GM12873 (cell line): ENCODE measurements around the gene RHAG.

Experiments used
- TF ChIP-seq, protein P1 (sequence below): IDR thresholded peaks from 2 replicates; pipeline ENCODE4 v1.5.1; 2012; ENCODE audit warnings: low read depth, mild to moderate bottlenecking, moderate library complexity, low read length, control low read depth; ENCODE audit not compliant: insufficient read depth; ENCODE audit errors: missing control alignments

Gene RHAG

GRCh38 chr6:49662892-49663261 is 26.2 kb upstream of the RHAG start:
- TF ChIP-seq, protein P1, sequence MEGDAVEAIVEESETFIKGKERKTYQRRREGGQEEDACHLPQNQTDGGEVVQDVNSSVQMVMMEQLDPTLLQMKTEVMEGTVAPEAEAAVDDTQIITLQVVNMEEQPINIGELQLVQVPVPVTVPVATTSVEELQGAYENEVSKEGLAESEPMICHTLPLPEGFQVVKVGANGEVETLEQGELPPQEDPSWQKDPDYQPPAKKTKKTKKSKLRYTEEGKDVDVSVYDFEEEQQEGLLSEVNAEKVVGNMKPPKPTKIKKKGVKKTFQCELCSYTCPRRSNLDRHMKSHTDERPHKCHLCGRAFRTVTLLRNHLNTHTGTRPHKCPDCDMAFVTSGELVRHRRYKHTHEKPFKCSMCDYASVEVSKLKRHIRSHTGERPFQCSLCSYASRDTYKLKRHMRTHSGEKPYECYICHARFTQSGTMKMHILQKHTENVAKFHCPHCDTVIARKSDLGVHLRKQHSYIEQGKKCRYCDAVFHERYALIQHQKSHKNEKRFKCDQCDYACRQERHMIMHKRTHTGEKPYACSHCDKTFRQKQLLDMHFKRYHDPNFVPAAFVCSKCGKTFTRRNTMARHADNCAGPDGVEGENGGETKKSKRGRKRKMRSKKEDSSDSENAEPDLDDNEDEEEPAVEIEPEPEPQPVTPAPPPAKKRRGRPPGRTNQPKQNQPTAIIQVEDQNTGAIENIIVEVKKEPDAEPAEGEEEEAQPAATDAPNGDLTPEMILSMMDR, result no peak

- TF ChIP-seq, protein P1, result no peak
Measured at GRCh38 chr6:49662231-49662891, 25.7 kb upstream of the RHAG start.

GRCh38 chr6:49653942-49654341 is 17.3 kb upstream of the RHAG start:
- TF ChIP-seq, protein P1, result no peak

DNA sequence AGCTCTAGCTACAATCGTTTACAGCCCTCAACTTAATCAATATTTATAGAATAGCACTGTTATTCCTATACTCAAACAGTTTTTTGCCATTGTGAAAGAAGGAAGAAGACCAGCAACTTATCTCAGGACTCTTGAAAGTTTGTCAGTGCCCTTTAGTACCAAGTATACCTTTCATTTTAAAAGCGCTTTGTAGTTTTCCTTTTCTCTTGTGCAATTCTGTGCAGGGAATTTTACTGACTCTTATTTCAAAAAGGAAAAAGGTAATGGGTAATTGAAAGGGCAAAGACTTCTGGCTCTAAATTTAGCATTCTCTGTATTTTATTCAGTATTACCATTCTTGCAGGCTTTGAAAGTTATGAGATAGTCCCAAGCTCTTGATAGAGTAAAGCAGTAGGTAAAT is 16.8 kb upstream of the RHAG start:
- TF ChIP-seq, protein P1, result no peak

DNA sequence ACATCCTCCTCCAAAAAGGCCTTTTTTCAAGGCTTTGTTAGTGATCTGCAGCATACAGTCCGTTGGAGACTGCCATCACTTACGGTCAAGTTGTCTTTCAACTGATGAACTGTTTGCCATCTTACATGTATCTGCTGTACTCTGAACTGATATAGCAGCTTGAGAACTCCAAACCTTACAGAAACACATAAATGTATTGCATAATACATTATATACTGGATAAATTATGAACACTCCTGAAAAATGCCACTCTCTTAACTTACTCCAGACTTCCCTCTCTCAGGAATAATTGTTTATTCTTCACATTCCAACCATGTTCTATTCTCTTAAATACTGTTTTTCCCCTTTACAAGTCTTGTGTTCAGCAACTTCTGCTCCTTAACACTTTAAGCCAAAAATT is 14.6 kb upstream of the RHAG start:
- TF ChIP-seq, protein P1, result no peak

DNA sequence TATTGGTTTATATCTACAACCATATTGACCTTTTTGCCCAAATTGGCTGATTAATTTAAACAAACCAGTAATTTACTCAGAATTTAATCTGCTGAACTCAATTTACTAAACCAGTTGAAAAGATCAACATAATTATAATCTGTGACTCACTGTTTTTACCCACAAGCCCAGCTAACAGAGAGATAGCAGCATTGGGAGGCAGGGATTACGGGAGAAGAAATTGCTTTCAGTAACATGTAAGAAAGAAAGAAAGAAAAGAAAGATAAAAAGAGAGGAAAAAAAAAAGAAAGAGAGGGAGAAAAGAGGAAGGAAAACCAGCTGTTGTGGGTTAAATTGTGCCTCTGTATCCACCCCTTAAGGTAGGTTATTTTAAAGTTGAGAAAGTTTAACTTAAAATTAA is 13.3 kb upstream of the RHAG start:
- TF ChIP-seq, protein P1, result no peak

DNA sequence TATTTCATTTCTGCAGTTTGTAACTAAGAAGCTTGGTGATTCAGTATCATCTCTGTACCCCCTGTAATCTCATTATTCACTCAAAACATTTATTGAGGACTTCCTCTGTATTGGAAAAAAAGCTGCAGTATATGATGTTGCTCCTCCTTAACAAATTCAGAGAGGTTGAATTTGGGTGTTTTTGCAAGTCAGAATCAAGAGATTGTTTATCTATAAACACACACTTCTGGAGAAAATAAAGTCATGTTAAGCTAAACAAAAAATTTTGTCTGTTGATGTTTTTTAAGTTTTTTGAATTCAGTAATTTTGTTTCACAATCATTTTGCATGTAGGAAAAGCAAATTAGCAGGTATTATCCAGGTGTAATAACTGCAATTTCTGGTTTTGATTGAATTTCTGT is 11.4 kb upstream of the RHAG start:
- TF ChIP-seq, protein P1, result no peak
